HG02981 (cell line): Measurements from ENCODE around the gene TMIGD2.
A peak's percentile ranks its signal among the peaks of the same experiment; 100 is the strongest.
"Not testable (repeated sequence)": the region's sequence is repeated elsewhere in the genome, so short reads cannot be mapped to it uniquely, and the experiment has no call there.

Experiments
- ATAC-seq: cut with Tn5 transposase; IDR thresholded peaks from one replicate; pipeline ENCODE4 v1.9.1; 2021; ENCODE audit warnings: mild to moderate bottlenecking, moderate library complexity; ENCODE audit not compliant: unreplicated experiment

TMIGD2 gene

GRCh38 chr19:4302243-4302640 lies at the start of gene TMIGD2:
TMIGD2 (minus strand) TSS chr19:4302389; CDS start chr19:4302385, 4 bp downstream.
- no peak for ATAC-seq

DNA sequence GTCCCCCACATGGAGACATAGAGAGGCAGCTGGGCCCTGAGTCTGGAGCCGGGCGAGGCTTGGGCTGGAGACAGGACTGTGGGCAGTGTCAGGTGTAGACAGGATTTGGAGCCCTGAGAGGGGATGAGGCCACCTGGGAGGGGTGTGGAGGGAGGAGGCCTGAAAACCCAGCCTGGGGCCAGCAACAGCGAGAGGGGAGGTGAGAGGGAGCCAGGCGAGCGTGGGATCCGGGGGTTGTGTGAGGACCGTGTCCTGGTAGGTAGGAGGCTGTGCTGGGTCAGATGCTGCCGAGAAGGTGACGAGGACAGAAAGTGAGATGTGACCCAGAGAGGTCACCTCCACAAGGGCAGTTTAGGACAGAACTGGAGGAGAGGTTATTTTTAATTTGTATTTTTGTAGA lies 48.5 kb upstream of the TMIGD2 start:
- no peak for ATAC-seq

DNA sequence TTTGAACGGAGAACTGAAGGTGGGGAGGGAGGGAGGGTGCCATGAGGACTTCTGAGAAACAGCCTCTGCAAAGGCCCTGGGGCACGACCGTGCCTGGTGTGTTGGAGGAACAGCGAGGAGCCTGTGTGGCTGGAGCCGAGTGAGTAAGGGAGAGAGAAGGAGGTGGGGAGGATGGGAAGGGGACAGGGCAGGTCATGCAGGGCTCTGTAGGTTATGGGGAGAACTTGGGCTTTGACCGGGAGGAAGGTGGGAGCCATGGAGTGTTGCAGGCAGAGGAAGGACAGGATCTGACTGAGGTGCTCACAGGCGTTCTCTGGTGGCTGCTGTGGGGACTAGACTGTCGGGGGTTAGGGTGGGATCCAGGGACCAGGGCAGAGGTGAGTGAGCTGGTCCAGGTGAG lies 47.9 kb upstream of the TMIGD2 start:
- no peak for ATAC-seq

GRCh38 chr19:4349225-4349624 lies 47.0 kb upstream of the TMIGD2 start:
- not testable (repeated sequence) for ATAC-seq

GRCh38 chr19:4347521-4347920 lies 45.3 kb upstream of the TMIGD2 start:
- no peak for ATAC-seq

DNA sequence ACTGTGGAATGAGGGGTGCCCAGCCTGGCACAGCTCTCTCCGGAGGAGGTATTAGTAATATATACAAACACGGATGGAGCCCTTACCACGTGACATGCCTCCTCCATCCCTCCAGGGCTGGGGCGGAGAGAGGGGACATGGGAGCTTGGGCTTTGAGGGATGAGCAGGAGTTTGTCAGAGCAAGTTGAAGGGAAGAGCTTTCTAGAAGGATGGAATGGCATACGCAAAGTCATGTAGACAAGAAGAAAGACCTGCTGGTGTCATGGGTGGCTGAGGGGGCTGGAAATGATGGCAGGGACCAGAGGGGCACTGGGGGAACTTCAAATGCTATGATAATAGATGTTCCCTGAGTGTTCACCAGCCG lies 43.8 kb upstream of the TMIGD2 start:
- no peak for ATAC-seq

DNA sequence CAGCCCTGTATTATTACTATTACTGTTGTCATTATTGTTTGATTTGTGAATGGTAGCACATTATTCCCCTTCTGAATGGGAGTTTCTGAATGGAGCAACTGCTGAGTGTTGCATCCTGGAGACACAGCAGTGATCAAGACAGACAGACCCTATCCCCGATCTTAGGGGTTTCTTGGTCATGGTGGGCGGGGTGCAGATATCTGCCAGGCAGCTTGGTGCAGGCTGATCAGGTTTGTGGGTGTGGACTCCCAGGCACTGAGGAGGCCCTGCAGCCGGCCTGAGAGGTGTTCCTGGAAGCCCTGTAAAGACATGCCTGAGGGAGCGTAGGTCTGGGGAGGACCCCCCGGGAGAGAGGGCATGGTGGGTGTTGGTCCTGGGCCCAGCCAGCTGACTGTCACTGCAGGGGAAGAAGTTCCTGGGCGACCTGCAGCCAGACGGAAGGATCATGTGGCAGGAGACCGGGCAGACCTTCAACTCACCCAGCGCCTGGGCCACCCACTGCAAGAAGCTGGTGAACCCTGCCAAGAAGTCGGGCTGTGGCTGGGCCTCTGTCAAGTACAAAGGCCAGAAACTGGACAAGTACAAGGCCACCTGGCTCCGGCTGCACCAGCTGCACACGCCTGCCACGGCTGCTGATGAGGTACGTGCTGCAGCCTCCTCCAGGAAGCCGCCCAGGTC lies 43.3 kb upstream of the TMIGD2 start:
- ATAC-seq: no peak

DNA sequence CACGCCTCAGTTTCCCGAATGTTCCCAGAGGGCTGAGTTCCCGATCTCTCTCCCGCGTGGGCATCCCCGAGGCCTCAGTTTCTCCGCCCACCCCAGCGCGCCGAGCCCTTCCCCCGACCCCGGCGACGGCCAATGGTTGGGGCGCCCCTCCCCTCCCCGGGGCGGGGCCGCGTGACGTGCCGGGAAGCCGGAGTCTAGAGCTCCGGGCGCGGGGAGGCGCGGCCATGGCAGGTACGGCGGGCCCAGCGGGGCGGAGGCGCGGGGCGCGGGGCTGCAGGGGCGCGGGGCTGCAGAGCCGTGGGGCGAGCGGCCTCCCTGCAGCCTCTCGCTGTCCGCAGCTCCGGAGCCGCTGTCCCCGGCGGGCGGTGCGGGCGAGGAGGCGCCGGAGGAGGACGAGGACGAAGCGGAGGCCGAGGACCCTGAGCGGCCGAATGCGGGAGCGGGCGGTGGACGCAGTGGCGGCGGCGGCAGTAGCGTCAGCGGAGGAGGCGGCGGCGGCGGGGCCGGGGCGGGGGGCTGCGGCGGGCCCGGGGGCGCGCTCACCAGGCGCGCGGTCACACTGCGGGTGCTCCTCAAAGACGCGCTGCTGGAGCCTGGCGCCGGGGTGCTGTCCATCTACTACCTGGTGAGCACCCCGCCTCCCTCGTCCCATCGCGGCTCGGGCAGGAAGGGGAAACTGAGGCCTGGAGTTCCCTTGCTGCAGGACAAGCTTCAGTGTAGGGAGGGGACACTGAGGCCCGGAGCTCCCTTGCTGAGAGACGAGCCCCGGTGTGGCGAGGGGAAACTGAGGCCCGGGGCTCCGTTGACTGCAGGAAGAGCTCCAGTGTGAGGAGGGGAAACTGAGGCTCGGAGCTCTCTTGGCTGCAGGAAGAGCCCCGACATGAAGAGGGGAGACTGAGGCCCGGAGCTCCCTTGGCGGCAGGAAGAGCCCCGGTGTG lies 41.5 kb upstream of the TMIGD2 start, which contains the start of gene MPND:
TSS of gene MPND (plus strand) at position 193 of the 938 bp plus-strand sequence. CDS start at position 225, 32 bp downstream.
- ATAC-seq: peak; percentile 52

DNA sequence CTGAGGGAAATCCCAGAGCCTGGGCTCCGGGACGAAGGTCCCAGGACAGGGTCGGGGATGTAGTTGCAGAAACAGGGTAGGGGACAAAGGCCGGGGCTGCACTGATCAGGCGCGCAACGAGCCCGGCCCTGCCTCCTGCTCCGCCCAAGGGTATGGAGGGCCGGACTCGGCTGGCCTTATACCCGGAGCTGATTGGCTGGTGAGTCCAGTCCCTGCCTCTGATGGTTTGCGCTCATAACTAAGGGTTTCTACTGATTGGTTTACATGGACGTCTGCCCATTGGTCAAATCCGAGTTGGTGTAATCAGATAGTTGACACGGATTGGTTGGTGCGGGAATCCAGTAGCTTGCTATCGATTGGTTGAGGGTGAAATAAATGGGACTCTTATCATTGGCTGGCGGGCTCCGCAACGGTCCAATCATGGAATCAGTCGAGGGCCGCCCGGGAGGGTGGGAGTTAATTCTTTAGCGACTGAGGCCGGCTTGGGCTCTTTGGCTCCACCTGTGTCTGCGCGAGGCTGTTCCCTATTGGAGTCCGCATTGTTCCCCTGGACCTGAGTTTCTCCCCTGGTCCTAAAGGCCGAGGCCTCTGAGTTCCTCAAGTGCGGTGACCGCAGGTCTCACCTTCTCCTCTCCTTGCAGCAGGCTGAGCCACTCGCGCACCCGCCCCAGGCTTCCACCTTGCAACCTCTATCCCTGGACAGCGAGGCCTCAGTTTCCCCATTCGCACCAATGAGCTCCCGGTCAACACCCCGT lies 40.6 kb upstream of the TMIGD2 start:
- ATAC-seq: peak; percentile 83

DNA sequence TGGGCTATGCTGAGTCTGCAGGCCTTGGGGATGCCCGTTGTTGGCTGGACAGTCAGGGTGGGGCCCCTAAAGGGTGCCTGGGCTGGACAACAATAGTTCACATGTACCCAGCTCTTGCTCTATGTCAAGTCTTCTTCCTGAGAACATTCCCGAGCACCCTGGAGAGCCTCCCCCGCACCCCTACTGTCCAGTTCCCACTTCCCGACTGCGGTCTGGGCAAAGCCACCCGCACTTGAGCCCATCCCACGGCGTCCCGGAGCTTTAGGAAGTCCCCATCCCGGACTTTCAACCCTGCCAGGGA lies 40.1 kb upstream of the TMIGD2 start:
- ATAC-seq: no peak

- ATAC-seq: no peak
Measured at GRCh38 chr19:4338441-4339355, 36.5 kb upstream of the TMIGD2 start, which contains the start of gene STAP2. STAP2 (minus strand) TSS chr19:4338827; CDS start chr19:4338753, 74 bp downstream.

DNA sequence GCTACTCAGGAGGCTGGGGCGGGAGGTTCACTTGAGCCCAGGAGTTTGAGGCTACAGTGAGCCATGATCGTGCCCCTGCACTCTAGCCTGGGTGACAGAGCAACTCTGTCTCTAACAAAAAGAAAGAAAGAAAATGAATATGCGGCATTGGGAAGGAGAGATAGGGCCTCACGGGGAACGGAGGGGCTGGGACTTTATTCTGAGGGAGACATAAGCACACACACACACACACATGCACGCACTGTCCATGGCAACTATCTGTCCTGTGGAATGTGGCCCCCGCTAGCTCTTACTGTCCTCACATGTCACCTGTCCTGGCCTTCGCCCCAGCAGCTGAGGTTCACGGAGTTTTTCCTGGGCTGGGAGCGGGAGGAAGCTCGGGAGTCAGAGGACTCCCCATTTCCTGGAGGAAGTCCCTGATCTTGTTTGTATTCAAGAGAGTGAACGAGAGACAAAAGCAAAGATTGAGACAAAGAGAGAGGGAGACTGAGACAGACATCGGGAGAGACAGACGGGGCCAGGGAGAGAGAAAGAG lies 35.8 kb upstream of the TMIGD2 start:
- no peak for ATAC-seq

DNA sequence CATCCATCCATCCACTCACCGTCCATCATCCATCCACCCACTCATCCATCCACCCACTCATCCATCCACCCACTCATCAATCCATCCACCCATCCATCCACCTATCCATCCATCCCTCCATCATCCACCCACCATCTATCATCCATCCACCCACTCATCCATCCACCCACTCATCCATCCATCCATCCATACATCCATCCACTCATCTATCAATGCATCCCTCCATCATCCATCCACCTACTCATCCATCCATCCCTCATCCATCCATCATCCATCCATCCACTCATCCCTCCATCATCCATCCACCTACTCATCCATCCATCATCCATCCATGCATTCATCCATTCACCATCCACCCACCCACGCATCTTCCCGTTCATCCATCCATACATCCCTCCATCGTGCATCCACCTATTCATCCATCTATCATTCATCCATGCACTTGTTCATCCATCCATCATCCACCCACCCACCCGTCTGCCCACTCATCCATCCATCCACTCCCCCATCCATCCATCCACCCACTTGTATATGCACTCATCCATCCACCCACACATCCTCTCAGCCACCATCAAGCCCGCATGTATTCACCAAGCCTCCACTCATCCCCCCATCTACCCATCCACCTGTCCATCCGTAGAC lies 32.9 kb upstream of the TMIGD2 start:
- ATAC-seq: no peak

GRCh38 chr19:4329858-4330257 lies 27.7 kb upstream of the TMIGD2 start:
- no peak for ATAC-seq

- ATAC-seq: not testable (repeated sequence)
Measured at GRCh38 chr19:4328991-4329681, 26.9 kb upstream of the TMIGD2 start.

GRCh38 chr19:4328243-4328990 lies 26.2 kb upstream of the TMIGD2 start:
- peak; percentile 75 for ATAC-seq

DNA sequence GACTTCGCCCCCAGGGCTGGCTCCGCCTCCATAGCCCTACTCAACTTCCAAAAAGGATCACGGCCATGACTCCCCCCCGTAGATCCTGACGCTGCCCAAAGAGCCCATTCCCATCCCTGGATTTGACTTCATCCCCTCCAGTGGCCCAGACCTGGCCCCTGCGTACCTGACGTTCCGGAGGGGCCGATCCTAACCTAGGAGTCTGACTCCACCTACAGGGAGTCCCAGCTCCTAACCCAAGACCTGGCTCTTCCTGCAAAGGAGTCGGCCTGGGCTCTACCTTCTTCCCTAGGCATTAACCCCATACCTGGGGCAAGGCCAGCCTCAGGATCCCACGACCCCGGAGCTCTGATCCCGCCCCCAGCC lies 25.7 kb upstream of the TMIGD2 start:
- ATAC-seq: no peak

- no peak for ATAC-seq
Measured at GRCh38 chr19:4327252-4327876, 25.2 kb upstream of the TMIGD2 start.
